ENCODE data around the gene IMMP2L. TPM values are rescaled to one million over a fixed set of nuclear protein-coding genes. Genes with fewer than 3 reads are reported as not detected.
A peak's percentile ranks its signal among the peaks of the same experiment; 100 is the strongest.

The IMMP2L gene
- total RNA-seq, 1 donor = 8.2 TPM

- no peak for TF ChIP-seq CTCF (IDR thresholded peaks at IDR 0.05; ENCODE audit: insufficient read depth, low read depth, low read length)
- no peak overlapping the region for H3K4me3 ChIP-seq (ENCODE audit: low read depth, low read length)
- DNase-seq (ENCODE audit: low read depth) = no peak
Observed at GRCh38 chr7:111012799-111013675, 549.3 kb downstream of the IMMP2L start.

GRCh38 chr7:111012149-111012548 lies 550.1 kb downstream of the IMMP2L start:
- no peak overlapping the region for H3K4me3 ChIP-seq (ENCODE audit: low read depth, low read length)
- DNase-seq (ENCODE audit: low read depth) = peak; percentile 25
- TF ChIP-seq CTCF (IDR thresholded peaks at IDR 0.05; ENCODE audit: insufficient read depth, low read depth, low read length) = no peak

- no peak for TF ChIP-seq CTCF (IDR thresholded peaks at IDR 0.05; ENCODE audit: insufficient read depth, low read depth, low read length)
- no peak for DNase-seq (ENCODE audit: low read depth)
- no peak overlapping the region for H3K4me3 ChIP-seq (ENCODE audit: low read depth, low read length)
Observed at GRCh38 chr7:111011520-111011919, 550.8 kb downstream of the IMMP2L start.

- H3K4me3 ChIP-seq (ENCODE audit: low read depth, low read length) = no peak overlapping the region
- DNase-seq (ENCODE audit: low read depth) = no peak
- TF ChIP-seq CTCF (IDR thresholded peaks at IDR 0.05; ENCODE audit: insufficient read depth, low read depth, low read length) = no peak
Observed at GRCh38 chr7:111010798-111011197, 551.5 kb downstream of the IMMP2L start.

GRCh38 chr7:111009526-111010040 lies 552.7 kb downstream of the IMMP2L start:
- TF ChIP-seq CTCF (IDR thresholded peaks at IDR 0.05; ENCODE audit: insufficient read depth, low read depth, low read length) = no peak
- no peak for DNase-seq (ENCODE audit: low read depth)
- H3K4me3 ChIP-seq (ENCODE audit: low read depth, low read length) = no peak overlapping the region

- TF ChIP-seq CTCF (IDR thresholded peaks at IDR 0.05; ENCODE audit: insufficient read depth, low read depth, low read length) = no peak
- DNase-seq (ENCODE audit: low read depth) = no peak
- H3K4me3 ChIP-seq (ENCODE audit: low read depth, low read length) = no peak overlapping the region
Observed at GRCh38 chr7:111006691-111007090, 555.6 kb downstream of the IMMP2L start.

Measured in fibroblast of villous mesenchyme (primary cell).